Osteocyte (in vitro differentiated cells): ENCODE measurements around the gene NOTCH3. TPM values are rescaled to one million over a fixed set of nuclear protein-coding genes. Genes with fewer than 3 reads are reported as not detected.
A peak's percentile ranks its signal among the peaks of the same experiment; 100 is the strongest.

Source experiments
- DNase-seq: peaks from one replicate; pipeline ENCODE4 v3.0.0; 2021; ENCODE audit warnings: mixed read lengths; ENCODE audit not compliant: unreplicated experiment; ENCODE audit errors: extremely low spot score
- H3K27ac Mint-ChIP-seq: one replicate; pipeline ENCODE4 v1.8.0; 2021; ENCODE audit warnings: mild to moderate bottlenecking, mixed read lengths; ENCODE audit not compliant: unreplicated experiment
- H3K27me3 Mint-ChIP-seq: one replicate; pipeline ENCODE4 v1.8.0; 2021; ENCODE audit warnings: mixed read lengths; ENCODE audit not compliant: unreplicated experiment
- H3K36me3 Mint-ChIP-seq: one replicate; pipeline ENCODE4 v1.8.0; 2021; ENCODE audit warnings: mixed read lengths; ENCODE audit not compliant: unreplicated experiment
- H3K4me1 Mint-ChIP-seq: one replicate; pipeline ENCODE4 v1.8.0; 2021; ENCODE audit warnings: mixed read lengths; ENCODE audit not compliant: unreplicated experiment
- H3K4me3 Mint-ChIP-seq: one replicate; pipeline ENCODE4 v1.8.0; 2021; ENCODE audit warnings: mild to moderate bottlenecking, moderate library complexity, mixed read lengths; ENCODE audit not compliant: unreplicated experiment
- H3K9me3 Mint-ChIP-seq: one replicate; pipeline ENCODE4 v1.8.0; 2021; ENCODE audit warnings: mixed read lengths; ENCODE audit not compliant: unreplicated experiment
- CTCF ChIP-seq: fragments of 200-600 bp; sonication (generic); IDR thresholded peaks from 2 replicates; pipeline ENCODE4 v1.5.0; 2021; ENCODE audit warnings: antibody characterized with exemption, mild to moderate bottlenecking, moderate library complexity
- total RNA-seq: library from RNA; stranded (reverse); gene quantifications from 2 replicates; pipeline ENCODE4 v1.2.1, GENCODE V29; 2021

The NOTCH3 gene
- total RNA-seq, 1 donor from 2014 or later = 178 TPM

GRCh38 chr19:15218501-15218900, 17.7 kb upstream of the NOTCH3 start:
- Mint-ChIP-seq H3K9me3 (no peaks in the 10 kb centered on the region), H3K36me3 (no peaks in the 10 kb centered on the region), H3K4me1 (peaks cover 19% of the 10 kb centered on the region), H3K4me3 (no peak overlapping the region), H3K27ac (no peak overlapping the region), H3K27me3 (no peaks in the 10 kb centered on the region)
- DNase-seq = no peak
- TF ChIP-seq CTCF = no peak

- Mint-ChIP-seq H3K27ac (no peak overlapping the region), H3K4me3 (no peak overlapping the region), H3K4me1 (peaks cover 15% of the 10 kb centered on the region), H3K36me3 (no peaks in the 10 kb centered on the region), H3K27me3 (no peaks in the 10 kb centered on the region), H3K9me3 (no peaks in the 10 kb centered on the region)
- DNase-seq = no peak
- no peak for TF ChIP-seq CTCF
Observed at GRCh38 chr19:15216363-15216762, 15.6 kb upstream of the NOTCH3 start.

GRCh38 chr19:15213715-15214381, 13.1 kb upstream of the NOTCH3 start:
- H3K27ac Mint-ChIP-seq = no peak overlapping the region
- no peaks in the 10 kb centered on the region for H3K27me3 Mint-ChIP-seq
- no peak for TF ChIP-seq CTCF
- H3K4me1 Mint-ChIP-seq = peaks cover 30% of the 10 kb centered on the region
- no peak for DNase-seq
- H3K9me3 Mint-ChIP-seq = no peaks in the 10 kb centered on the region
- H3K4me3 Mint-ChIP-seq = no peak overlapping the region
- no peaks in the 10 kb centered on the region for H3K36me3 Mint-ChIP-seq

- no peak overlapping the region for H3K27ac Mint-ChIP-seq
- no peak overlapping the region for H3K4me3 Mint-ChIP-seq
- no peaks in the 10 kb centered on the region for H3K36me3 Mint-ChIP-seq
- H3K9me3 Mint-ChIP-seq = no peaks in the 10 kb centered on the region
- peaks cover 30% of the 10 kb centered on the region for H3K4me1 Mint-ChIP-seq
- TF ChIP-seq CTCF = no peak
- no peaks in the 10 kb centered on the region for H3K27me3 Mint-ChIP-seq
- DNase-seq = no peak
Observed at GRCh38 chr19:15212711-15213110, 11.9 kb upstream of the NOTCH3 start.

- H3K4me1 Mint-ChIP-seq = peaks cover 28% of the 10 kb centered on the region
- TF ChIP-seq CTCF = no peak
- H3K27ac Mint-ChIP-seq = peak overlapping the region; percentile 83
- DNase-seq = no peak
- no peaks in the 10 kb centered on the region for H3K36me3 Mint-ChIP-seq
- H3K9me3 Mint-ChIP-seq = no peaks in the 10 kb centered on the region
- H3K4me3 Mint-ChIP-seq = no peak overlapping the region
- H3K27me3 Mint-ChIP-seq = no peaks in the 10 kb centered on the region
Observed at GRCh38 chr19:15210323-15210781, 9.6 kb upstream of the NOTCH3 start.
